Spleen (tissue), 7 donors: ENCODE results near the gene HAS3.

Source experiments
- CTCF ChIP-seq, 11 experiments: fragments of 200-600 bp in 7 of 11; fragments of 450-650 bp in 4 of 11; sonication (generic) in 4 of 11; IDR thresholded peaks in 8 of 11; conservative IDR thresholded peaks in 3 of 11; 1 replicate in 7 of 11; 2 replicates in 4 of 11; pipeline versions ENCODE4 v1.4.0 to v1.8.0; 2016 to 2021; ENCODE audit warnings: antibody characterized with exemption in 11 of 11, inconsistent platforms in 4 of 11, mild to moderate bottlenecking in 1 of 11
- POLR2A ChIP-seq, 3 donors: fragments of 450-650 bp; IDR thresholded peaks; one replicate each; pipeline ENCODE4 v1.5.1; 2017; ENCODE audit warnings: antibody characterized with exemption in 3 of 3, mild to moderate bottlenecking in 1 of 3
- donor health status: DM: no; HTN: no; CAD: no; lungs with moderate emphysema.
- donor health status: DM: no; HTN: no; CAD: no.
- donor health status: DM: no; HTN: no; CAD: no.

GRCh38 chr16:69085032-69085695 lies 20.3 kb upstream of the HAS3 start:
- TF ChIP-seq CTCF (IDR thresholded peaks at IDR 0.05 in 8 of 11, conservative IDR thresholded peaks at IDR 0.05 in 3 of 11): no peak
- no peak for TF ChIP-seq POLR2A (IDR thresholded peaks at IDR 0.05)
